ENCODE measurements around the gene TDRD6.

DNA sequence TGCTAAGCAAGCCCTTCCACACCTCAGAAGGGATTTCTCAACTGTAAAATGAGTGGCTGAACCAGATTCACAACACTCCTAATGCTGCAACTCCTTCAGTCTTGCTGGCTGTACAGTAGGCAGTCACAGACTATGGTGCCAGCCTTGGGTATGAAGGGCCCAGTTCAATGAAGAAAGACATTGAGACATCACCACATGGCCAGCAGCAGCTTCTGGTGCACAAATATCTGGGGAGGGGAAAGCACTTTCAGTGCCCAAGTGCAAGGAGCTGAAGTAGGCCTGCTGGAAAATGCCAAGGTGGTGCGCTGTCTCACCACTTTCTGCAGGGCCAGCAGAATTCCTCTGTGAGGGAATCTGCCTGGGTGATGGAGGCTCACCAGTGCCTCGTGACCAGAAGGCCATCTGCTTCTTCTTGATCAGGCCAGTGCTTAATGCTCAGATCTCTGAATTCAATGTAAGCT is 45.7 kb downstream of the TDRD6 start:
- TF ChIP-seq POLR2A (IDR thresholded peaks at IDR 0.05; ENCODE audit: low read length) (no peak), GATA1 (IDR thresholded peaks at IDR 0.05; ENCODE audit: low read depth, low read length) (no peak)

Data from erythroblast (primary cell).